Measurements from ENCODE around the gene NTRK3. TPM values are rescaled to one million over a fixed set of nuclear protein-coding genes. Genes with fewer than 3 reads are reported as not detected.

Gene NTRK3
- total RNA-seq, 1 donor from 2014 or later: under 0.01 TPM

DNA sequence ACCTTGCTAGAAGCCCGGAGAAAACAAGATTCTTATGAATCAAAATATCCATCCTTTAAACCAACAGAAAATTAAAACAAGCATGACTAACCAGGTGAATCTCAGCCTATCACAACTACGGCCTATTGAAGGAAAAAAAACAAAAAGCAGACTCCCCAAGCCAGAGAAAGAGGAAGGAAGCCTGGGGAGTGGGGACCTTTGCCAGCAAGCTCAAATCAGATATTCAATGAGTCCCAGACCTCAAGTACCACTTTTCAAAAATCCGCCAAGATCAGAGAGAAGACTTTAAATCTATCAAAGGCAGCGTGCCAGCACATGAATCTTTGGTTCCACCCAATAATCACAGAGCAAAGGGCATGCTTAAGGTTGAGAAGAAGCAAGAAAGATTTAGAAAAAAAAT lies 253.8 kb downstream of the NTRK3 start:
- no peak for DNase-seq (ENCODE audit: low read depth)

DNA sequence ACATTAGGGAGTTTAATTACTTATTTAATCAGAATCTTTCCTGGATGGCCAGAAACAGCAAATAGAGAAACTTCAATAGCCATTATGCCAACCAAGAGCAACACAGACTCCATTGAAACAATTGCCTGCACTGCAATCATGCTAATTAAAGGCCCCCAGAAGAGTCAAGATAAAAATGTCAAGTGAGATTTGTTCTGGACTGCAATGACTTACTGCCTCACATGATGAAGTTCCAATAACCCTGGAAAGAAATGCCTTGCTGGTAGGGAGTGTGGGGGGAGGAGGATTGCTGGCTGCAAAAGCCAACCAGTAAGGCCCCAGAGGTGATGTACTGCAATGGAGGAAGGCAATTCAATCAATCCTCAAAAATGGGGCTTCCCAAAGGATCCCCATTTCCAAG lies 257.9 kb downstream of the NTRK3 start:
- no peak for DNase-seq (ENCODE audit: low read depth)

DNA sequence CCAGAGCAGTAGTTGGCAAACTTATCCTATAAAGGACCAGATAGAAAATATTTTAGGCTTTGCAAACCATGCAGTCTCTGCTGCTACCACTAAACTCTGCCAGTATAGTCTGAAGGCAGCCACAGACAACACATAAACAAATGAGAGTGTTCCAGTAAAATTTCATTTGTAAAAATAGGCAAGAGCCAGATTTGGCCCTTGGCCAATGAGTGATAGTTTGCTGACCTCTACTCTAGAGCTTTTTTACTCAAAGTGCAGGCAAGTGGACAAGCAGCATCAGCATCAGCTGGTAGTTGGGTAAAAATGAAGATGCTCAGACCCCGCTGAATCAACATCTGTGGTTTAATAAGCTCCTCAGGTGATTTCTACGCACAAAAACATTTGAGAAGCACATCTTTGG lies 269.8 kb downstream of the NTRK3 start:
- no peak for DNase-seq (ENCODE audit: low read depth)

DNA sequence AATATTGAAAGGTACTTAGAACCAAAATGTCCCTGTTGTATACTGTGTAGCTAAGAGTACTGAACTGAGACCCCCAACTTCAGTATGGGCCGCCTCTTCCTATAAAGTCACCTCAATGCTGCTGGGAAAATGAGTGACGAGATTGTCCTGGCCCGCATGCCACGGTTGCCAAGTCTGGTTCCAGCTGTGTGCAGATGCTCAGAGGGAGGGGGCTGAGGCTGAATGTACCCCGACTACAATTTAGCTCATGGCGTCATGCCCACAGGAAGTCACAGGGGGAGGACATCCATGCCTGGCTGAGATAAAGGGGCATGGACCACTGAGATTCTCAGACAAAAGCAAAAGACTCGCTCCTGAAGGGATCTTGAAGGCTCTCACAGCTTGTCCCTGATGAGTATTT lies 271.1 kb downstream of the NTRK3 start:
- DNase-seq (ENCODE audit: low read depth): no peak

DNA sequence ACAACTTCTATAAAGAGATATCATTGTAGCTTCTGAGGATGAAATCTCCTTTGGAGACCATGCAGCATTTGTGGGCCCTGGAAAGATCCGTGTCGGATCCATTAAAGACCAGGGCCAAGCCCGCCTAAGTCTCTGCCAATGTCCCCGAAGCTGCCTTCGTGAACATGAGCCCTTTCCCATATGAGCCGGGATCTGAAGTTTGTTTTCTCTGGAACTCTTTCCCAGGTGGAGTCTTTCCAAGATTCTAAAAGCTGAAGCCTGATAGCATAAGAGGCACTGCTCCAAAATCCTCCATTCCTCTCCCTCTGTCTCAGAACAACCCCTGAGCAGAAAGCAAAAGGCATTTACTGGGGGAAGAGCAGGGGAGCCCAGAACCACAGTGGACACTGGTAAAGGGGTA lies 274.6 kb downstream of the NTRK3 start:
- DNase-seq (ENCODE audit: low read depth): no peak

DNA sequence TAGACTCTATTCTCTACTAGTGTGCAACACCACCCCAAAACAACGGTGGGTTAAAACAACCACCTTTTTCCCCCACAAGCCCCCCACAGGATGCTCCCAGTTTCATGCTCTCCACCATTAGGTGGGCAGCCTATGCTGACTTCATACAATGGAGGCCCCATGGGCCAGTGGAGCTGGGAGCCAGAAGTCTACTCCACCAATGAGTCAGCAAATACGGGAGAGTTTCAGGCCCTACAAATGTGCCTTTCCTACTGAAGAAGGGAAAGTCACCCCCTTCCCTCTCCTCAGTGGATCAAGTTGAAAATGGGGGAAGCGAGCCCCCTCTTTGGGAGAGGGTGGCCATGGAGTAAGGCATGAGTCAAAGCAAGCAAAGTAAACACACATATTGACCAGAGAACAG lies 278.6 kb downstream of the NTRK3 start:
- no peak for DNase-seq (ENCODE audit: low read depth)

DNA sequence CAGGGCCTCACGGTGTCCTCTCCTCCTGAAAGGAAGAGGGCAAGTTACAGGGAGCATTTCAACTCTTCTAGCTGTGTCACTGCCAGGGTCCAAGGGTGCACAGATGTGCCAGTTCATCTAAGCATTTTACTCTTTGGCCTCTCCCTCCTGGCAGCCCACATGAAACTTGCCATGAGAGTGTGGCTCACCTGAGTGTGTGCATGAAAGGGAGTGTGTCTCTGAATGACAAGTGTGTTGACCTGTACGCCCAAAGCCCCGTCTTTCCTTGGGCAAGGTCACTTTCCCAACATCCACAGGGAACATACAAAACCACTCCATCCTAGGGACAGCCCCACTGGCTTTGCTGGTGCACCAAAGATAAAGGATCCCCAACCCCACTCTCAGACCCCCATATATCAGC lies 280.0 kb downstream of the NTRK3 start:
- no peak for DNase-seq (ENCODE audit: low read depth)

DNA sequence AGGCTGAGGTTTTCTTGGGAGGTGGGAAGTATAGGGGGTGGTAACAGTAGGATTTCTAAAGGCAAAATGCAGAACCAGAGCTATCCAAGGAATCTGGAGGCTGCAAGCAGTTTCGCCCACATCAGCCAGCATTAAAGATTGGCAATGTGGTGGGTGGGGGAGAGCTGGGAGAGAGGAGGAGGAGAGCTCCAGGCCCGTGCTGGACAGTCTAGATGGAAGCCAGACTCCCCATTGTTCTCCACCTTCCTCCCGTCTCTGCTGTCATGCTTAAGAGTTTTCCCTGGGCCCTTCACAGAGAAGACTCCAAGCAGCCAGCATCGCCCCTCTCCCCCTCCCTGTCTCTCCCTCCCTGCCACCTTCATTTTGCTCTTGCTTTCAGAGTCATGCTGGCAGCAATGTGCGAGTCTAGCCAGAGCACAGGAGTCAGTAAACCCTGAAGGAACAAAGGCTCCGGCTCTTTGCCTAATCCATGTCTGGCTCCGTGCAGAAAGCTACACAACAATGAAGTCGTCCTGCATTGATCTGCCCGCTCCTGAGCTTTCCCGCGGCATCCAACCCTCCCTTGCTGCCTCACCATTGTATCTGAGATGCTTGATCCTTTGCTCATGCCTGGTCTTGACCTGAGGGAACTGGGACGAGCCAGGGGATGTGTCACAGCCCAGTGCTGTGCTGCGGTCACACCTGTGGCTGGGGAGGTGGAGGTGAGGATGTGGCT lies 282.9 kb downstream of the NTRK3 start:
- no peak for DNase-seq (ENCODE audit: low read depth)

DNA sequence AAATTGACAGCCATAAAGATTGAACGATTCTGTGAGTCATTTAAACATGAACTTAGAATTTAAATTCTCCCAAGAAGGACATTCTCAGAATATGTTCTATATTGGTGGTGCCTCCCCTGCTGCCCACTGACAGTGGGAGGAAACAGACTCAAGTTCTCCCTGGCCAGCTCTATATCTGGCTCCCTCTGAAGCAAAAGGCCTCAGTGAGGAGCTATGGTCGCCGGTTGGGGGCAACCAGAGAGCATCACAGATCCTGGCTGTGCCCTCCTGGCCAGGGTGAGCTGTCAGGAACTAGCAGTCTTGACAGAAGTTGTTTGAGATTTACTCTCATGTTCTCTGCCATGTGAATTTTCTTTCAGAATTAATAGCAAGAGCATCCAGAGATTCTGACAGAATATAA lies 285.5 kb downstream of the NTRK3 start:
- no peak for DNase-seq (ENCODE audit: low read depth)

DNA sequence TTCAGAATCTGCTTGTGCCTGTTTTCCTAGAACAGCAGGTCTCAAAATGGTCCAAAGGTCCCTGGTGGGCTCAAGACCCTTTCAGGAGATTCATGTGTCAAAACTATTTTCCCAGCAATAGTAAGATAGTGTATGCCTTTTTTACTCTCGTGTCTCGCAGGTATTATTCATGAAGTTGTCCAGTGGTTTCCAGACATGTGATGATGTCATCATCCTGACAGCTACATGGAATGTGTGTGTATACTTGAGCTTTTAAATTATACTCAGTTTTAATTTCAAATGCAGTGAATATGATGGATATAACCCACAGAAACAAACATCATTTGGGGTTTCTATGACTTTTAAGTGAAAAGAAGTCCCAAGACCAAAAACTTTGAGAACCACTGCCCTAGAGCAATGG lies 288.6 kb downstream of the NTRK3 start:
- DNase-seq (ENCODE audit: low read depth): no peak

DNA sequence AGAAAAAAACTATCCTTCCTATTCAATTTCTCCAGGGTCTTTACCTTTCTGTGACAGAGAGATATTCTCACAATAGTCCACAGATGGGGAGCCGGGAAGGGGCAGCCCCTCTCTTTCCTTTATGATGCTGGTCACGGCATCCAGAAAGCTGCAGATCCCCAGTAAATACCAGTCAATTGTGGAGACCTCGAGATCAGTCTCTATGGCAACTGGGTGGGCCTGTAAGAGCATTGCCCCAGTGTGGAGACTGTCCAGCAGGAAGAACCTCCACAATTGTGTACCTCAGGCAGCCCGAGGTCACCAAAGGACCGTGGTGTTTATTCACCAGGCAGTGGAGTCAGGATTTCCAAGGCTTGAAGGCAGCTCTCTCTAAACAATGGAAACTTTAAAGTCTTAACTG lies 291.2 kb downstream of the NTRK3 start:
- DNase-seq (ENCODE audit: low read depth): no peak

DNA sequence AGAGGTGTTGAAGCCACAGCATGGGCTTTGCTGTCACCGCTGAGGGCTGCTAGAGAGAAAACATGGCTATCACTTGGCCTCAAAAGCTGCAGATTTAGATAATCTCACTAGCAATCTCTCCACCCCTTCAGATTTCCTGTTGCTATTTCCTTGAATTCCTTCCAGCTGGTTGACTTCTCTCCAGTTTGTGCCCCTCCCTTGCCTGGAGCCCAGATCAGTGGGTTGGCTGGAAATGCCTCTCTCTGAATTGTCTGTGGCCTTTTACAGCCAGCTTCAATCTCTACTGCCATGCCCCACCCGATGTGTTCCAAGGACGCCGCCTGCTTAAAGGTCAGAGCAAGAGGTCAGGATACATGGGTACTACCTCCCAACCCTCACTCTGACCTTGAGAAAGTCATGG lies 294.1 kb downstream of the NTRK3 start:
- no peak for DNase-seq (ENCODE audit: low read depth)

DNA sequence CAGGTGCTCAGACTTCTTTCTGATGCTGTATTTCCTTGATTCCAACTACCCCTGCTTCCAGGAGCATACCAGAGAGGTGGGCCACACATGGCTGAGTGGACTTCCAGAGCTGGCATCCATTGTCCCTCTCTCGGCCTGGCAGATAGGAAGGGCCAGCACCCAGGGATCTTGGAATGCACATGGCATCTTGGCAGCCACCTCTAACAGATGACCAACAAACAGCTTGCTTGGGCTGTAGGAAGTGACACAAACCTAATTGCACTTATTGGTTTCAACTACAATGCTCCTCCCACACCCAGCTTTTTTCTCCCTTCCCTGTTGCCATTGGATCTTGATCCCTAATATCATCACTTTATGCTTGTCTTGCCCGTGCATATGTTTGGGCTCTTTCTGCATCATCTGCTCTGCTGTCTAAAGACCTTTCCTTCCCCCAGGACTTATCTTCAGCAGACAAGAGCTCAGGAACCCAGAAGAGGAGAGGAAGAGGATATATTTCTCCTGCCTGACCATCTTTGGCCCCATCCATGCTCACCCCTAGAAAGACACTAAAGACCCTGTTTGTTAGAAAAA lies 294.6 kb downstream of the NTRK3 start:
- no peak for DNase-seq (ENCODE audit: low read depth)

DNA sequence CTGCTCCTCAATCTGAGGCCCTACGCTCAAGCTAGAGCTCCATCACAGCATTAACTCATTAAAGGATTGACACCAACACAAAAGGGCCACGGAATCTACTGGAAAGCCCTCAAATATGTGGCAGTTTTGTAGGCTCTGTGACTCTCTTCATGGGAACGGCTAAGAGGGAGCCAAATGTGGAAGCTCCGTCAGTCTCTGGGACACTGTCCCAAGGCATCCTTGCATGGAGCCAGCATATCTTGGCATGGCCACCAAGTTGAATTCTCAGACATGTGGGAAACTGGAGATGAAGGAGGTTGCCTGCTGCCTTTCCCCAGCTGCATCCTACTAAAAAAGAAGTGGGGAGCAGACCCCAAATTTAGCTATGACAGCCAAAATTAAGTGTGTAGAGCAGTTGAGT lies 296.9 kb downstream of the NTRK3 start:
- no peak for DNase-seq (ENCODE audit: low read depth)

DNA sequence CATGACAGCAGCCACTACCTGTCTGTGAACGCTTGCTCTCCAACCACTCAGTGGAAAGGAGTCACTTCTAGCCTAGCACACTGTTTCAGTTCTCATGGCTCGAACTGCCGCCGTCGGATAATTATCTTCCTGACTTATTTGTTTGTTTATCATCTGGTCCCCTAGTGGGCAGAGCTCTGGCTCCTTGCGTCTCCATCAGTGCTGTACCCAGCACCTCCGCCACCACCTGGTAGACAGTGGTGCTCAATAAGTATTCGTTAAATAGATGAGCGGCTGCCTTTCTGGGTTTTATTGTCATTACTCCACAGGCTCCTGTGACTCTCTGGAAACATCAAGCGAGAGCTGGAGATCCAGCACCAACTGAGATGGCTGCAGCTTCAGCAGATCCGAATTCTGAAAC lies 297.5 kb downstream of the NTRK3 start:
- DNase-seq (ENCODE audit: low read depth): no peak

DNA sequence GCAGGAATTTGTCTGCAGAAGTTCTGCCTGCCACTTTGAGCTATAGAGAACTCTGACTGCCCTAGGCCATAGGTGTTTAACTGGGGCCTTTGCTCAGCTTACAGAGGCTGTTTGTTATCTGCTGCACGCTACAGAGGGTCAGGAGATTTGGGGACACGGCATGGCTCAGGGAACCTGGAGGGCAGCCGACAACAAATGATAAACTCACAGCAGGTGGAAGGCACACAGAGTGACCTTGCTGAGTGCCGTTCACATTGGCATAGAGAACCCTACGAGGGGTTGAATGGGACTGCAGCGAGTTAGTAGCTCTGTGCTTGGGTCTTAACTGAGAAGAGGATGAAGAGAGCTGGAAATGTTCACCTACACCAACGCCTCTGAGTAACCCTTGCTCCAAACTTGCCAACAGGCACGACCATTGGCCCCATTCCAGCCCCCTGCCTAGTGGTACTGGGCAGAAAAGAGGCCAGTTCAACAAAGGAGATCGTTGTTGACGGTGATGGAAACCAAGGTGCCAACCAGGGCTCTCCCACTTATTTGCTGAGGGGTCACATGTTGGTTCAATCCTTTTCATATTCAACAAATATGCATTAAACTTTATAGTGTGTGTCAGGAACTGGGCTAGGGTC lies 301.1 kb downstream of the NTRK3 start:
- no peak for DNase-seq (ENCODE audit: low read depth)

DNA sequence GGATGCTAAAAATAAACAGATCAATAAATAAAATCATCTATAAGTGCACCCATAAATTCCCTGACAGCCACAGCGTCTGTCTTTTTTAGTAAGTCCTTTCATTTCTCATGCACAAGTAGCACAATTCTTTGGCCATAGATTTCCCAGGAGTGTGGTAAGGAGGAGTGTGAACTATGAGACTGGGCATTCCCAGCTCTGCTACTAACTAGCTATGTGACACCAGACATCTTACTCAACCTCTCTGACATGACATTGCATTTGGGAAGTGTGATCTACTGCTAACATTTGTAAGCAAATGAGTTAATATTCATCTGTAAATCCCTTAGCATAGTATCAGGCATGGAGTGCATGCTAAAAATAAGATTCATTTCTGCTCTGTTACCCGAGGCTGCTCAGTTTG lies 301.7 kb downstream of the NTRK3 start:
- DNase-seq (ENCODE audit: low read depth): peak; percentile 42

DNA sequence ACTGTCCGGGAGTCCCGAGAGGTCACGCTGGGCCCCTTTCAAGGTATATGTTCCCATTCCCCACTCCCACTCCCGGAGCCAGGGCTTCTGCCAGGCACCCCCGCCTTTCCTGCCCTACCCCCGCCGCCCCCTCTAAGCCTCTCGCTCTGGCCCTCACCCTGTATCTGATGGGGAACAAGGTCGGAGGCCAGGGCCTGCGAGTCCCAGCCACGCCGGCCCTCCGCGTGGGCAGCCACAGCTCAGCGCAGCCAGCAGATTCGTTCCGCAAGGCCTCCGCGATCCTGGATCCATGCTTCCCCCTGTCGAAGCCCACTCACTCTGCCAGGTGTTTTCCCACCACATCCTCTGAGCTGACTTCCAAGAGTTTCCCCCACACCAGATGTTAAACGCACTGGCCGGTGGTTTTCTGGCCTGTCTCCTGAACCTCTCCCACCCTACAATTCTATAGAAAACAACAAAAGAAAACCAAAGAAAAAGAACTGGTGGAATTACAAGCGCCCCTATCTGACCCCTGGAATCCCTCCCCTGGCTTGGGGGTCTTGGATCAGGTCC lies 303.7 kb downstream of the NTRK3 start:
- DNase-seq (ENCODE audit: low read depth): no peak

DNA sequence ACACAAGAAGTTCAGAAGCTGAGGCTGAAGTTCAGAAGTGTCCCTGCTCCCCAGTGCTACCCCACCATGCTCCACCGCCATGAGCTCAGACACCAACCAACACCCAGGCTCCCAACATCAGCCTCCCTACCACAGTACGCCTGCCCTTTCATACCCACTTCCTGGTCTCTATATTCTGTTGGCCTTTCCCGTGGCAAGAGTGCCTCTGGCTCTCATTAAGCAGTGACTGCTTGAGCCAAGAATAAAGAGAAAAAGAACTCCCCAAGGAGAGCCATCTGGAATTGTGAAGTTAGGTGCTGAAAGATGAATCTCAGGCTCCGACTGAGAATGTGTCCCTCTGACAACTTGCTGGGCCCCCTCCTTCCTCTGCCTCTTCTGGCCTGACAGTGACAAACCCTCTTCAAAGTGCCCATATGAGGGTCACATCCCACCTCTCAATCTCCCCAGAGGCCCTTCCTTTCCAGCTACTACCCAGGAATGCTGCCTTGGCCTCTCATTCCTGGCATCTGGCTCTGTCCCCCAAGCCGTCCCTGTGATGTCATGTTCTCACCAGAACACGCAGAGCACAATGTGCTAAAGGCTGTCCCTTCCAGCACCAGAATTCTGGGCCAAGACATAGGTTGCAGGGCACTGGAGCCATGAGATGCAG lies 306.8 kb downstream of the NTRK3 start:
- no peak for DNase-seq (ENCODE audit: low read depth)

DNA sequence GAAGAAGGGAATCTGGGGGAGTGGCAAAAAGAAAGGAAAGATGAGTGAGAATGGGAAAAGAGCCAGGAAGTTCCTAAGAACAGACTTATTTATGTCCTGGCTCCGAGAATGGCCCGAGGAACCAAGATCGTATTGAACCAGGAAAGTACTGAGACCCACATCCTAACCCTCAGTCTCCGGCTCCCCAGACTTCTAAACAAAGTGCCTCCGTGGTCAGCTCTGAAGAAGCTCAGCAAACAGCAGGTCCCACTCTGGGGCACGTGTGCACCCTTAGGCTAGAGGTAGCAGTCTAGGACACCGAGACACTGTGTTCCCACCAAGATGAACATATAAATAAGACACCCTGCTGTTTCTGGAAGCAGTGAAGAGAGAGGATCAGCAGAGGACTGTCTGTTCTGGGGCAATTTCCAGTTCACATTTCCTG lies 307.4 kb downstream of the NTRK3 start:
- no peak for DNase-seq (ENCODE audit: low read depth)

DNA sequence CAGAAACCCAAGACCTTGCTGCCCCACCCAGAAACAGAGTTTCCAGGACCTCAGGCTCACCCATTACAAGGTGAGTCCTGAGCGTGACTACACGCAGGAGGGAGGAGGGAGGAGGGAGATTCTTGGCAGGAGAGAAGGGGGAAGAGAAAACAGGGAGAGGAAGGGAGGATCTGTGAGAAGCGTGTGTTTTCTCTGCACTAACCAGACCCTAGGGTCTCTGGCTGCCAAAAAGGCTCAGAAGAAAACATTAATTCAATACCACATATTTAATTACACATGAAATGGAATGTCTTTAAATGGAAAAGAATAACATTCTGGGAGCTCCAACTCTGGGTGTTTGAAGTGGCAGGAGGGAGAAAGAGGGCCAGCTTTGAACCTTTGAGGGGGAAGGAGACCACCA lies 309.0 kb downstream of the NTRK3 start:
- DNase-seq (ENCODE audit: low read depth): no peak

DNA sequence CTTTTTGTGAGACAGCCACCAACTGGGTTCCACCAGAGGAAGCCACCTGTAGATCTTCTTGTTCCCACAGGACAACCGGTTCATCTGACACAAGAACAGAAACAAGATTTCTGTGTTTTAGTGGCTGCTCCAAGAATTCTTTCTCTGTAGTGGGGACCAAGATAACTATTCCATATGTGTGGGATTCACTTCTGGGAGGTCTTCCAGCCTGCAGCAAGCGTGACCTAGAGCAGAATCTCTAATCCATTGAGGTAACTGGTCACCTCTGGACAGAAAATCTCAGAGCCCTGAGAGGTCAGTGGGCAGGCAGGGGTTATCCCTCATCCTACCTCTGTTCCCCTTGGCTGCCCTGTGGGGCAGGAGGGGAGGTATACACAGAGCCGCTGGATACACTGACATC lies 311.3 kb downstream of the NTRK3 start:
- no peak for DNase-seq (ENCODE audit: low read depth)

DNA sequence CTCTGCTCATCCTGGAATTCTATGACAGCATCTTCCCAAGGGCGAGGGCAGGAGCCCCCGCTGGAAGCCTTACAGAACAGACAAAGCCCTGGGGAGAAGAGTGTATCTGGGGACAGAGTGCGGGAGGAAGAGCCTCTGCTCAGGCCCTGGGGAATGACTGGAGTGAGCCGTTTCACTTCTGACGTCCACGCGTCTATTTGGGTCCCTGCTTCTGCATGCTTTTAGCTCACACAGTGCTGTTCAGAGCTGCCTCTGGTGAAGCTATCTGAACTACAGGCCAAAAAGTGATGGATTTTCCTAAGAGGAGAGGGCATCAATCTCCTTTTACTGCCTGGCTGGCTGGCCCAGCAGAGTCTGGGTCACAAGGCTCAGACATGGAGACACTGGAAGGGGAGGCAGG lies 311.8 kb downstream of the NTRK3 start:
- DNase-seq (ENCODE audit: low read depth): no peak
